ENCODE results near the gene ZNF135.
A peak's percentile ranks its signal among the peaks of the same experiment; 100 is the strongest.

ZNF135 gene

GRCh38 chr19:58056261-58056660 is 2.8 kb upstream of the ZNF135 start:
- DNase-seq: no peak
- ChIA-PET CTCF (interaction anchor here (5.1 kb wide), 1 partner anchor 35 kb away, joined by 27 read pairs; no protein-coding TSS in a partner anchor), POLR2A (no interaction called here)
- Histone ChIP-seq H3K27me3 (replicated peaks in 2 of 5; ENCODE audit: control insufficient read depth in 4 of 5, insufficient read depth in 5 of 5, low read length in 4 of 5) (no peaks in the 10 kb centered on the region), H3K36me3 (ENCODE audit: control insufficient read depth in 4 of 4, insufficient read depth in 4 of 4, low read length in 3 of 4) (peaks cover 0 to 3% (median 0%) of the 10 kb centered on the region in 4 experiments), H3K27ac (ENCODE audit: insufficient read depth in 1 of 2, low read depth in 1 of 2, low read length in 2 of 2, poor library complexity in 1 of 2, severe bottlenecking in 2 of 2) (no peak overlapping the region), H3K4me1 (ENCODE audit: control extremely low read depth in 1 of 4, control insufficient read depth in 4 of 4, insufficient read depth in 4 of 4, low read length in 3 of 4) (peaks cover 0 to 21% (median 10%) of the 10 kb centered on the region in 4 experiments), H3K4me3 (ENCODE audit: control insufficient read depth in 1 of 7, extremely low read depth in 1 of 7, insufficient read depth in 4 of 7, low read depth in 2 of 7, low read length in 6 of 7) (no peak overlapping the region), H3K9me3 (ENCODE audit: control extremely low read depth in 1 of 5, control insufficient read depth in 4 of 5, insufficient read depth in 2 of 5, low read depth in 1 of 5, low read length in 4 of 5) (peaks cover 0 to 77% (median 28%) of the 10 kb centered on the region in 5 experiments)
- 98% methylated on average over 7 of the region's 8 CpGs for WGBS (ENCODE audit: insufficient coverage)

GRCh38 chr19:58056861-58057260 is 2.2 kb upstream of the ZNF135 start:
- POLR2A ChIA-PET: no interaction called here

GRCh38 chr19:58058467-58058866 is 615 bp upstream of the ZNF135 start:
- ChIA-PET CTCF (interaction anchor here (5.1 kb wide), 1 partner anchor 37 kb away, joined by 27 read pairs; no protein-coding TSS in a partner anchor), POLR2A (interaction anchor here (0.6 to 1.8 kb wide), 3 partner anchors 39 to 125 kb away, joined by 3 to 7 read pairs (median 6); partner anchors contain the start of genes ZNF274, ZNF606 and ZSCAN18)
- peaks cover 0 to 21% (median 6%) of the 10 kb centered on the region in 4 experiments for H3K36me3 ChIP-seq (ENCODE audit: control insufficient read depth in 4 of 4, insufficient read depth in 4 of 4, low read length in 3 of 4)
- H3K4me3 ChIP-seq (ENCODE audit: control insufficient read depth in 1 of 7, extremely low read depth in 1 of 7, insufficient read depth in 4 of 7, low read depth in 2 of 7, low read length in 6 of 7): peak overlapping the region in 5 of 7 experiments; percentile 42 to 86 (median 72)
- no peak for DNase-seq
- no peaks in the 10 kb centered on the region for H3K27me3 ChIP-seq (replicated peaks in 2 of 5; ENCODE audit: control insufficient read depth in 4 of 5, insufficient read depth in 5 of 5, low read length in 4 of 5)
- H3K27ac ChIP-seq (ENCODE audit: insufficient read depth in 1 of 2, low read depth in 1 of 2, low read length in 2 of 2, poor library complexity in 1 of 2, severe bottlenecking in 2 of 2): peak overlapping the region in 1 of 2 experiments; percentile 85
- peaks cover 0 to 21% (median 10%) of the 10 kb centered on the region in 4 experiments for H3K4me1 ChIP-seq (ENCODE audit: control extremely low read depth in 1 of 4, control insufficient read depth in 4 of 4, insufficient read depth in 4 of 4, low read length in 3 of 4)
- H3K9me3 ChIP-seq (ENCODE audit: control extremely low read depth in 1 of 5, control insufficient read depth in 4 of 5, insufficient read depth in 2 of 5, low read depth in 1 of 5, low read length in 4 of 5): peaks cover 3 to 66% (median 25%) of the 10 kb centered on the region in 5 experiments
- 95% methylated on average over 12 of the region's 13 CpGs for WGBS (ENCODE audit: insufficient coverage)

More at GRCh38 chr19:58056861-58057260, 2.2 kb upstream of the ZNF135 start:
- H3K27me3 ChIP-seq (replicated peaks in 2 of 5; ENCODE audit: control insufficient read depth in 4 of 5, insufficient read depth in 5 of 5, low read length in 4 of 5): no peaks in the 10 kb centered on the region
- peaks cover 0 to 21% (median 10%) of the 10 kb centered on the region in 4 experiments for H3K4me1 ChIP-seq (ENCODE audit: control extremely low read depth in 1 of 4, control insufficient read depth in 4 of 4, insufficient read depth in 4 of 4, low read length in 3 of 4)
- peaks cover 0 to 9% (median 0%) of the 10 kb centered on the region in 4 experiments for H3K36me3 ChIP-seq (ENCODE audit: control insufficient read depth in 4 of 4, insufficient read depth in 4 of 4, low read length in 3 of 4)
- DNase-seq: no peak
- no peak overlapping the region for H3K4me3 ChIP-seq (ENCODE audit: control insufficient read depth in 1 of 7, extremely low read depth in 1 of 7, insufficient read depth in 4 of 7, low read depth in 2 of 7, low read length in 6 of 7)
- CTCF ChIA-PET: interaction anchor here (5.1 kb wide), 1 partner anchor 35 kb away, joined by 27 read pairs; no protein-coding TSS in a partner anchor
- WGBS (ENCODE audit: insufficient coverage): 90% methylated on average over 2 of the region's 8 CpGs
- H3K27ac ChIP-seq (ENCODE audit: insufficient read depth in 1 of 2, low read depth in 1 of 2, low read length in 2 of 2, poor library complexity in 1 of 2, severe bottlenecking in 2 of 2): no peak overlapping the region
- peaks cover 1 to 73% (median 28%) of the 10 kb centered on the region in 5 experiments for H3K9me3 ChIP-seq (ENCODE audit: control extremely low read depth in 1 of 5, control insufficient read depth in 4 of 5, insufficient read depth in 2 of 5, low read depth in 1 of 5, low read length in 4 of 5)

- H3K4me3 ChIP-seq (ENCODE audit: control insufficient read depth in 1 of 7, extremely low read depth in 1 of 7, insufficient read depth in 4 of 7, low read depth in 2 of 7, low read length in 6 of 7): peak overlapping the region; percentile 42 to 86 (median 58)
- DNase-seq: no peak
- POLR2A ChIA-PET: interaction anchor here (0.7 to 1.8 kb wide), 4 partner anchors 38 to 124 kb away, joined by 3 to 7 read pairs (median 5); partner anchors contain the start of genes ZNF274, ZNF329 and ZSCAN18
- peaks cover 0 to 33% (median 11%) of the 10 kb centered on the region in 4 experiments for H3K36me3 ChIP-seq (ENCODE audit: control insufficient read depth in 4 of 4, insufficient read depth in 4 of 4, low read length in 3 of 4)
- WGBS (ENCODE audit: insufficient coverage): 17% methylated on average over 28 of the region's 28 CpGs
- CTCF ChIA-PET: interaction anchor here (0.9 to 5.1 kb wide), 2 partner anchors 38 to 39 kb away, joined by 3 to 27 read pairs; no protein-coding TSS in a partner anchor
- H3K9me3 ChIP-seq (ENCODE audit: control extremely low read depth in 1 of 5, control insufficient read depth in 4 of 5, insufficient read depth in 2 of 5, low read depth in 1 of 5, low read length in 4 of 5): peaks cover 3 to 64% (median 29%) of the 10 kb centered on the region in 5 experiments
- no peaks in the 10 kb centered on the region for H3K27me3 ChIP-seq (replicated peaks in 2 of 5; ENCODE audit: control insufficient read depth in 4 of 5, insufficient read depth in 5 of 5, low read length in 4 of 5)
- H3K27ac ChIP-seq (ENCODE audit: insufficient read depth in 1 of 2, low read depth in 1 of 2, low read length in 2 of 2, poor library complexity in 1 of 2, severe bottlenecking in 2 of 2): peak overlapping the region; percentile 74 to 85
- peaks cover 0 to 19% (median 8%) of the 10 kb centered on the region in 4 experiments for H3K4me1 ChIP-seq (ENCODE audit: control extremely low read depth in 1 of 4, control insufficient read depth in 4 of 4, insufficient read depth in 4 of 4, low read length in 3 of 4)
Measured at GRCh38 chr19:58059671-58060078, 593 bp downstream of the ZNF135 start.

- WGBS (ENCODE audit: insufficient coverage): 88% methylated on average over 20 of the region's 24 CpGs
- POLR2A ChIA-PET: interaction anchor here (1.8 kb wide), 1 partner anchor 38 kb away, joined by 7 read pairs; the partner anchor contains the start of gene ZSCAN18
- Histone ChIP-seq H3K4me1 (ENCODE audit: control extremely low read depth in 1 of 4, control insufficient read depth in 4 of 4, insufficient read depth in 4 of 4, low read length in 3 of 4) (peaks cover 0 to 16% (median 8%) of the 10 kb centered on the region in 4 experiments), H3K36me3 (ENCODE audit: control insufficient read depth in 4 of 4, insufficient read depth in 4 of 4, low read length in 3 of 4) (peaks cover 0 to 39% (median 15%) of the 10 kb centered on the region in 4 experiments), H3K27ac (ENCODE audit: insufficient read depth in 1 of 2, low read depth in 1 of 2, low read length in 2 of 2, poor library complexity in 1 of 2, severe bottlenecking in 2 of 2) (no peak overlapping the region), H3K9me3 (ENCODE audit: control extremely low read depth in 1 of 5, control insufficient read depth in 4 of 5, insufficient read depth in 2 of 5, low read depth in 1 of 5, low read length in 4 of 5) (peaks cover 3 to 64% (median 35%) of the 10 kb centered on the region in 5 experiments), H3K4me3 (ENCODE audit: control insufficient read depth in 1 of 7, extremely low read depth in 1 of 7, insufficient read depth in 4 of 7, low read depth in 2 of 7, low read length in 6 of 7) (peak overlapping the region in 5 of 7 experiments; percentile 42 to 86 (median 72)), H3K27me3 (replicated peaks in 2 of 5; ENCODE audit: control insufficient read depth in 4 of 5, insufficient read depth in 5 of 5, low read length in 4 of 5) (no peaks in the 10 kb centered on the region)
- CTCF ChIA-PET: interaction anchor here (0.9 kb wide), 1 partner anchor 39 kb away, joined by 3 read pairs; no protein-coding TSS in a partner anchor
- DNase-seq: no peak
Measured at GRCh38 chr19:58060231-58060630, 1.1 kb downstream of the ZNF135 start.

- CTCF ChIA-PET: no interaction called here
- Histone ChIP-seq H3K27me3 (replicated peaks in 2 of 5; ENCODE audit: control insufficient read depth in 4 of 5, insufficient read depth in 5 of 5, low read length in 4 of 5) (no peaks in the 10 kb centered on the region), H3K27ac (ENCODE audit: insufficient read depth in 1 of 2, low read depth in 1 of 2, low read length in 2 of 2, poor library complexity in 1 of 2, severe bottlenecking in 2 of 2) (no peak overlapping the region), H3K9me3 (ENCODE audit: control extremely low read depth in 1 of 5, control insufficient read depth in 4 of 5, insufficient read depth in 2 of 5, low read depth in 1 of 5, low read length in 4 of 5) (peaks cover 8 to 74% (median 67%) of the 10 kb centered on the region in 5 experiments), H3K4me3 (ENCODE audit: control insufficient read depth in 1 of 7, extremely low read depth in 1 of 7, insufficient read depth in 4 of 7, low read depth in 2 of 7, low read length in 6 of 7) (no peak overlapping the region), H3K4me1 (ENCODE audit: control extremely low read depth in 1 of 4, control insufficient read depth in 4 of 4, insufficient read depth in 4 of 4, low read length in 3 of 4) (peaks cover 0 to 10% (median 5%) of the 10 kb centered on the region in 4 experiments), H3K36me3 (ENCODE audit: control insufficient read depth in 4 of 4, insufficient read depth in 4 of 4, low read length in 3 of 4) (peaks cover 0 to 68% (median 30%) of the 10 kb centered on the region in 4 experiments)
- POLR2A ChIA-PET: no interaction called here
- DNase-seq: no peak
- WGBS (ENCODE audit: insufficient coverage): 100% methylated on average over 3 of the region's 3 CpGs
Measured at GRCh38 chr19:58063712-58064111, 4.6 kb downstream of the ZNF135 start.

All from common myeloid progenitor, CD34-positive (primary cell).